Endothelial cell of umbilical vein (primary cell): Measurements from ENCODE around the gene SETD2. TPM values are rescaled to one million over a fixed set of nuclear protein-coding genes. Genes with fewer than 3 reads are reported as not detected.
A peak's percentile ranks its signal among the peaks of the same experiment; 100 is the strongest.

Source experiments
- BruUV-seq: library from RNA; stranded (reverse); fragments of 400-500 nt; replicated peaks from 2 replicates; lab custom pipeline; 2021; lab: Mats Ljungman, UMichigan
- CTCF ChIA-PET: fragments of 300-600, 350-600 bp; sonication (Branson Sonifier 250); formaldehyde crosslinking; loops from one replicate; lab custom pipeline; 2021; ENCODE audit warnings: antibody characterized with exemption, inconsistent platforms; lab: Charles Lee
- POLR2A ChIA-PET: fragments of 300-600, 350-600 bp; sonication (Branson Sonifier 250); formaldehyde crosslinking; loops from one replicate; lab custom pipeline; 2021; ENCODE audit warnings: antibody characterized with exemption, inconsistent platforms; lab: Charles Lee
- DNase-seq: peaks from one replicate; pipeline ENCODE4 v3.0.0-alpha.2; 2011; ENCODE audit warnings: low read depth, low spot score
- FAIRE-seq: peaks from 2 replicates; lab custom pipeline; 2011; peaks lifted over from hg19 to GRCh38; lab: Jason Lieb, UNC
- H2AFZ ChIP-seq: 2 replicates; pipeline ENCODE4 v1.6.0; 2012; ENCODE audit warnings: low read depth, low read length, control low read depth, inconsistent platforms
- H3K27ac ChIP-seq: 2 replicates; pipeline ENCODE4 v1.5.1; 2011; ENCODE audit warnings: low read depth, mild to moderate bottlenecking, control low read depth, low read length, moderate library complexity; ENCODE audit not compliant: insufficient read depth
- H3K27me3 ChIP-seq, 2 experiments: 2 replicates each; pipeline versions ENCODE4 v1.6.0 to v1.6.1; 2011; ENCODE audit warnings: low read length in 2 of 2, mixed read lengths in 1 of 2; ENCODE audit not compliant: control insufficient read depth in 2 of 2, insufficient read depth in 2 of 2
- H3K36me3 ChIP-seq, 2 experiments: 2 replicates in 1 of 2; 3 replicates in 1 of 2; pipeline ENCODE4 v1.5.1; 2011; ENCODE audit warnings: low read length in 2 of 2, mild to moderate bottlenecking in 1 of 2, moderate library complexity in 1 of 2; ENCODE audit not compliant: control insufficient read depth in 2 of 2, insufficient read depth in 2 of 2; ENCODE audit errors: extremely low read depth in 1 of 2
- H3K4me1 ChIP-seq: 3 replicates; pipeline ENCODE4 v1.5.1; 2011; ENCODE audit warnings: mild to moderate bottlenecking, low read length; ENCODE audit not compliant: control insufficient read depth, insufficient read depth; ENCODE audit errors: extremely low read depth
- H3K4me2 ChIP-seq: 2 replicates; pipeline ENCODE4 v1.6.1; 2011; ENCODE audit warnings: low read length, control low read depth, mixed read lengths; ENCODE audit not compliant: insufficient read depth
- H3K4me3 ChIP-seq, 3 experiments: fragments of 200-600 bp in 1 of 3; sonication (generic), shearing (Covaris generic) in 1 of 3; replicated peaks in 1 of 3; 2 replicates each; pipeline ENCODE4 v1.5.1; 2011 to 2016; ENCODE audit warnings: control low read depth in 3 of 3, low read length in 3 of 3, mild to moderate bottlenecking in 2 of 3, inconsistent platforms in 1 of 3, low read depth in 1 of 3, moderate library complexity in 1 of 3; ENCODE audit not compliant: insufficient read depth in 1 of 3
- H3K79me2 ChIP-seq: 2 replicates; pipeline ENCODE4 v1.6.0; 2012; ENCODE audit warnings: low read length, inconsistent platforms; ENCODE audit not compliant: control insufficient read depth, insufficient read depth
- H3K9ac ChIP-seq: replicated peaks from 2 replicates; pipeline ENCODE3; 2011; ENCODE audit warnings: low read length, control low read depth; ENCODE audit not compliant: insufficient read depth; ENCODE audit errors: extremely low read depth
- H3K9me1 ChIP-seq: replicated peaks from 3 replicates; pipeline ENCODE4 v1.6.0; 2011; ENCODE audit warnings: mild to moderate bottlenecking, low read length; ENCODE audit not compliant: control insufficient read depth, insufficient read depth; ENCODE audit errors: extremely low read depth
- H3K9me3 ChIP-seq: replicated peaks from 2 replicates; pipeline ENCODE4 v1.5.1; 2012; ENCODE audit warnings: low read length, inconsistent platforms; ENCODE audit not compliant: control insufficient read depth, insufficient read depth
- H4K20me1 ChIP-seq: replicated peaks from 2 replicates; pipeline ENCODE3; 2011; ENCODE audit warnings: mild to moderate bottlenecking, low read length; ENCODE audit not compliant: control insufficient read depth, insufficient read depth; ENCODE audit errors: extremely low read depth
- EZH2 ChIP-seq: IDR thresholded peaks from 2 replicates; pipeline ENCODE4 v1.6.1; 2012; ENCODE audit warnings: borderline replicate concordance, low read depth, mild to moderate bottlenecking, moderate library complexity, low read length, inconsistent platforms; ENCODE audit not compliant: severe bottlenecking
- FOS ChIP-seq: IDR thresholded peaks from 2 replicates; pipeline ENCODE4 v1.6.1; 2011; ENCODE audit warnings: mild to moderate bottlenecking, low read length, moderate library complexity, borderline replicate concordance; ENCODE audit not compliant: insufficient read depth
- GATA2 ChIP-seq: IDR thresholded peaks from 2 replicates; pipeline ENCODE4 v1.7.0; 2011; ENCODE audit warnings: low read depth, mild to moderate bottlenecking, moderate library complexity, mixed read lengths, low read length; ENCODE audit not compliant: insufficient read length, insufficient read depth
- JUN ChIP-seq: IDR thresholded peaks from 2 replicates; pipeline ENCODE4 v1.6.1; 2011; ENCODE audit warnings: borderline replicate concordance, low read depth; ENCODE audit not compliant: insufficient read length, insufficient read depth
- MAX ChIP-seq: IDR thresholded peaks from 2 replicates; pipeline ENCODE4 v1.6.1; 2011; ENCODE audit not compliant: insufficient read depth, insufficient read length
- MYC ChIP-seq: IDR thresholded peaks from one replicate; pipeline ENCODE4 v1.6.1; 2011; ENCODE audit warnings: mild to moderate bottlenecking, low read depth, low read length
- POLR2A ChIP-seq: IDR thresholded peaks from 2 replicates; pipeline ENCODE4 v1.6.1; 2012; ENCODE audit warnings: low read depth, mild to moderate bottlenecking, control low read depth, low read length
- POLR2AphosphoS5 ChIP-seq: IDR thresholded peaks from 2 replicates; pipeline ENCODE4 v1.6.1; 2012; ENCODE audit warnings: low read depth, mild to moderate bottlenecking, control low read depth, low read length, moderate library complexity; ENCODE audit not compliant: insufficient read depth
- dilution Hi-C: fragments of 300-500 bp; cut with MboI; formaldehyde crosslinking; loops from one replicate; pipeline ENCODE4 v1.15.0; 2019; ENCODE audit warnings: low sequenced_read_pairs; ENCODE audit not compliant: extremely low pct_ligation_motif_present
- intact Hi-C: fragments of 100-400 bp; cut with micrococcal nuclease; formaldehyde crosslinking; loops from one replicate; pipeline ENCODE4 v1.10.0; 2022
- polyA plus RNA-seq, 4 experiments: library from polyadenylated mRNA; depleted of rRNA in 3 of 4; stranded (reverse) in 3 of 4; unstranded in 1 of 4; fragments of >200 nt; gene quantifications; 2 replicates each; pipeline versions ENCODE4 v1.2.1 to v1.2.3, GENCODE V29; 2011 to 2012; ENCODE audit warnings: missing spikeins in 1 of 4
- total RNA-seq: library from RNA; stranded (reverse); gene quantifications from 2 replicates; pipeline ENCODE4 v1.2.3, GENCODE V29; 2021
- TF ChIP-seq, protein P1 (sequence below), 2 donors: IDR thresholded peaks; 1 replicate in 1 of 2; 2 replicates in 1 of 2; pipeline ENCODE4 v1.5.1; 2011; ENCODE audit warnings: low read length in 2 of 2, mild to moderate bottlenecking in 2 of 2, moderate library complexity in 2 of 2, control low read depth in 1 of 2, inconsistent platforms in 1 of 2, low read depth in 1 of 2; ENCODE audit not compliant: insufficient read depth in 1 of 2; ENCODE audit errors: extremely low read depth in 1 of 2

SETD2 gene
- total and polyA plus RNA-seq, 2 donors (not counting 3 experiments of a cell fraction or from before 2014, with no cell fraction given): 13.7 to 41.4 TPM

- TSS peak; percentile 4 for BruUV-seq
- DNase-seq: no peak
- H3K9ac ChIP-seq: no peak overlapping the region
- POLR2A ChIA-PET: interaction anchor here (0.6 to 0.7 kb wide), 2 partner anchors 29 to 33 kb away, joined by 3 to 4 read pairs; no protein-coding TSS in a partner anchor
- peaks cover 2 to 45% of the 10 kb centered on the region in 2 experiments for H3K36me3 ChIP-seq
- CTCF ChIA-PET: no interaction called here
- no peaks in the 10 kb centered on the region for H3K79me2 ChIP-seq
- H2AFZ ChIP-seq: no peak overlapping the region
- dilution Hi-C loops (no loop called here), intact Hi-C loops (no loop called here)
- H3K4me1 ChIP-seq: peaks cover 6% of the 10 kb centered on the region
- TF ChIP-seq GATA2 (no peak), POLR2AphosphoS5 (no peak), FOS (no peak), JUN (no peak), POLR2A (no peak), MAX (no peak), MYC (no peak), EZH2 (no peak)
- TF ChIP-seq, protein P1, sequence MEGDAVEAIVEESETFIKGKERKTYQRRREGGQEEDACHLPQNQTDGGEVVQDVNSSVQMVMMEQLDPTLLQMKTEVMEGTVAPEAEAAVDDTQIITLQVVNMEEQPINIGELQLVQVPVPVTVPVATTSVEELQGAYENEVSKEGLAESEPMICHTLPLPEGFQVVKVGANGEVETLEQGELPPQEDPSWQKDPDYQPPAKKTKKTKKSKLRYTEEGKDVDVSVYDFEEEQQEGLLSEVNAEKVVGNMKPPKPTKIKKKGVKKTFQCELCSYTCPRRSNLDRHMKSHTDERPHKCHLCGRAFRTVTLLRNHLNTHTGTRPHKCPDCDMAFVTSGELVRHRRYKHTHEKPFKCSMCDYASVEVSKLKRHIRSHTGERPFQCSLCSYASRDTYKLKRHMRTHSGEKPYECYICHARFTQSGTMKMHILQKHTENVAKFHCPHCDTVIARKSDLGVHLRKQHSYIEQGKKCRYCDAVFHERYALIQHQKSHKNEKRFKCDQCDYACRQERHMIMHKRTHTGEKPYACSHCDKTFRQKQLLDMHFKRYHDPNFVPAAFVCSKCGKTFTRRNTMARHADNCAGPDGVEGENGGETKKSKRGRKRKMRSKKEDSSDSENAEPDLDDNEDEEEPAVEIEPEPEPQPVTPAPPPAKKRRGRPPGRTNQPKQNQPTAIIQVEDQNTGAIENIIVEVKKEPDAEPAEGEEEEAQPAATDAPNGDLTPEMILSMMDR (IDR thresholded peaks at IDR 0.05; ENCODE audit: extremely low read depth in 1 of 2, insufficient read depth in 1 of 2, low read depth in 1 of 2, low read length in 2 of 2): no peak
- H4K20me1 ChIP-seq: no peaks in the 10 kb centered on the region
- no peaks in the 10 kb centered on the region for H3K9me3 ChIP-seq
- no peak overlapping the region for H3K4me2 ChIP-seq
- no peak overlapping the region for H3K27ac ChIP-seq
- H3K9me1 ChIP-seq: no peaks in the 10 kb centered on the region
- H3K4me3 ChIP-seq: no peak overlapping the region
- no peak for FAIRE-seq
- H3K27me3 ChIP-seq: no peaks in the 10 kb centered on the region
These were observed 158.4 kb downstream of the SETD2 start for GRCh38 chr3:47005212-47006144.
